IPS-20b (cell line): ENCODE data around the gene MSI2.

Experiments used
- H3K27ac ChIP-seq: one replicate; pipeline ENCODE4 v1.5.1; 2013; ENCODE audit warnings: low read length
- H3K27me3 ChIP-seq: 2 replicates; pipeline ENCODE4 v1.6.1; 2013; ENCODE audit warnings: mild to moderate bottlenecking, low read length, inconsistent platforms; ENCODE audit not compliant: insufficient read depth
- H3K36me3 ChIP-seq: 2 replicates; pipeline ENCODE4 v1.6.1; 2013; ENCODE audit warnings: low read depth, mild to moderate bottlenecking, inconsistent platforms, low read length, moderate library complexity; ENCODE audit not compliant: insufficient read depth
- H3K4me1 ChIP-seq: 2 replicates; pipeline ENCODE4 v1.6.1; 2013; ENCODE audit warnings: mild to moderate bottlenecking, control low read depth, inconsistent platforms, low read length, moderate library complexity; ENCODE audit not compliant: insufficient read depth
- H3K4me3 ChIP-seq: 2 replicates; pipeline ENCODE4 v1.5.1; 2013; ENCODE audit warnings: mild to moderate bottlenecking, low read length, inconsistent platforms
- H3K9ac ChIP-seq: 2 replicates; pipeline ENCODE4 v1.6.1; 2013; ENCODE audit warnings: low read depth, mild to moderate bottlenecking, inconsistent platforms, low read length, moderate library complexity
- H3K9me3 ChIP-seq: 2 replicates; pipeline ENCODE4 v1.6.1; 2013; ENCODE audit warnings: mild to moderate bottlenecking, low read depth, low read length, inconsistent platforms; ENCODE audit not compliant: insufficient read depth

MSI2 gene

GRCh38 chr17:57586742-57587141 lies 330.4 kb downstream of the MSI2 start:
- H3K27me3 ChIP-seq, result no peaks in the 10 kb centered on the region
- peaks cover 12% of the 10 kb centered on the region for H3K4me1 ChIP-seq
- H3K27ac ChIP-seq, result no peak overlapping the region
- no peaks in the 10 kb centered on the region for H3K9me3 ChIP-seq
- no peak overlapping the region for H3K4me3 ChIP-seq
- no peak overlapping the region for H3K9ac ChIP-seq
- no peaks in the 10 kb centered on the region for H3K36me3 ChIP-seq

- Histone ChIP-seq H3K9ac (no peak overlapping the region), H3K4me3 (no peak overlapping the region), H3K27me3 (no peaks in the 10 kb centered on the region), H3K27ac (no peak overlapping the region), H3K4me1 (peaks cover 12% of the 10 kb centered on the region), H3K36me3 (no peaks in the 10 kb centered on the region), H3K9me3 (no peaks in the 10 kb centered on the region)
Observed at GRCh38 chr17:57587193-57587969, 331.1 kb downstream of the MSI2 start.

GRCh38 chr17:57588086-57588485 lies 331.8 kb downstream of the MSI2 start:
- H3K4me3 ChIP-seq, result no peak overlapping the region; the same call in 1 of the 2 replicates
- H3K36me3 ChIP-seq, result no peaks in the 10 kb centered on the region
- no peak overlapping the region for H3K9ac ChIP-seq
- H3K27ac ChIP-seq, result no peak overlapping the region
- H3K4me1 ChIP-seq, result peaks cover 12% of the 10 kb centered on the region
- no peaks in the 10 kb centered on the region for H3K27me3 ChIP-seq
- no peaks in the 10 kb centered on the region for H3K9me3 ChIP-seq

GRCh38 chr17:57589151-57590034 lies 333.1 kb downstream of the MSI2 start:
- Histone ChIP-seq H3K4me1 (peaks cover 12% of the 10 kb centered on the region), H3K9ac (no peak overlapping the region), H3K9me3 (no peaks in the 10 kb centered on the region), H3K4me3 (no peak overlapping the region), H3K27ac (no peak overlapping the region), H3K36me3 (no peaks in the 10 kb centered on the region), H3K27me3 (no peaks in the 10 kb centered on the region)

GRCh38 chr17:57593739-57594462 lies 337.6 kb downstream of the MSI2 start:
- Histone ChIP-seq H3K9me3 (0 out of 2 replicates have a peak, but pooled peaks cover 2% of the 10 kb centered on the region), H3K4me3 (no peak overlapping the region), H3K27me3 (no peaks in the 10 kb centered on the region), H3K36me3 (no peaks in the 10 kb centered on the region), H3K27ac (no peak overlapping the region), H3K9ac (no peak overlapping the region), H3K4me1 (peaks cover 6% of the 10 kb centered on the region; the same call in 1 of the 2 replicates)

- H3K4me3 ChIP-seq, result no peak overlapping the region
- H3K4me1 ChIP-seq, result peaks cover 6% of the 10 kb centered on the region; the same call in 1 of the 2 replicates
- no peaks in the 10 kb centered on the region for H3K27me3 ChIP-seq
- H3K9ac ChIP-seq, result no peak overlapping the region
- H3K9me3 ChIP-seq, result 0 out of 2 replicates have a peak, but pooled peaks cover 2% of the 10 kb centered on the region
- H3K27ac ChIP-seq, result no peak overlapping the region
- no peaks in the 10 kb centered on the region for H3K36me3 ChIP-seq
Observed at GRCh38 chr17:57594767-57595166, 338.4 kb downstream of the MSI2 start.

- H3K4me3 ChIP-seq, result no peak overlapping the region
- H3K9me3 ChIP-seq, result 0 out of 2 replicates have a peak, but pooled peaks cover 2% of the 10 kb centered on the region
- no peak overlapping the region for H3K9ac ChIP-seq
- no peaks in the 10 kb centered on the region for H3K36me3 ChIP-seq
- peaks cover 6% of the 10 kb centered on the region; the same call in 1 of the 2 replicates for H3K4me1 ChIP-seq
- H3K27me3 ChIP-seq, result no peaks in the 10 kb centered on the region
- no peak overlapping the region for H3K27ac ChIP-seq
Observed at GRCh38 chr17:57595426-57595825, 339.1 kb downstream of the MSI2 start.

- H3K27ac ChIP-seq, result no peak overlapping the region
- peaks cover 6% of the 10 kb centered on the region; the same call in 1 of the 2 replicates for H3K4me1 ChIP-seq
- 0 out of 2 replicates have a peak, but pooled peaks cover 2% of the 10 kb centered on the region for H3K9me3 ChIP-seq
- no peak overlapping the region for H3K9ac ChIP-seq
- no peak overlapping the region for H3K4me3 ChIP-seq
- no peaks in the 10 kb centered on the region for H3K36me3 ChIP-seq
- no peaks in the 10 kb centered on the region for H3K27me3 ChIP-seq
Observed at GRCh38 chr17:57595947-57596695, 339.8 kb downstream of the MSI2 start.

GRCh38 chr17:57597101-57597500 lies 340.8 kb downstream of the MSI2 start:
- Histone ChIP-seq H3K4me3 (no peak overlapping the region), H3K4me1 (peaks cover 6% of the 10 kb centered on the region; the same call in 1 of the 2 replicates), H3K27me3 (no peaks in the 10 kb centered on the region), H3K36me3 (0 out of 2 replicates have a peak, but pooled peaks cover 4% of the 10 kb centered on the region), H3K9ac (no peak overlapping the region), H3K9me3 (0 out of 2 replicates have a peak, but pooled peaks cover 2% of the 10 kb centered on the region), H3K27ac (no peak overlapping the region)

- Histone ChIP-seq H3K4me1 (peaks cover 6% of the 10 kb centered on the region; the same call in 1 of the 2 replicates), H3K36me3 (0 out of 2 replicates have a peak, but pooled peaks cover 4% of the 10 kb centered on the region), H3K9ac (no peak overlapping the region), H3K4me3 (no peak overlapping the region), H3K27ac (no peak overlapping the region), H3K9me3 (0 out of 2 replicates have a peak, but pooled peaks cover 2% of the 10 kb centered on the region), H3K27me3 (no peaks in the 10 kb centered on the region)
Observed at GRCh38 chr17:57597531-57598453, 341.5 kb downstream of the MSI2 start.
